Measurements from ENCODE around the gene PBX3.
"Not testable (repeated sequence)": the region's sequence is repeated elsewhere in the genome, so short reads cannot be mapped to it uniquely, and the experiment has no call there.

Gene PBX3

GRCh38 chr9:125749287-125749935 lies 2.2 kb downstream of the PBX3 start:
- DNase-seq = no peak

- no peak for DNase-seq
Observed at GRCh38 chr9:125749951-125750626, 2.9 kb downstream of the PBX3 start.

GRCh38 chr9:125750627-125751011 lies 3.4 kb downstream of the PBX3 start:
- no peak for DNase-seq

GRCh38 chr9:125752070-125752628 lies 5.0 kb downstream of the PBX3 start:
- peak; percentile 9 for DNase-seq

GRCh38 chr9:125754096-125754495 lies 6.9 kb downstream of the PBX3 start:
- DNase-seq = no peak

- DNase-seq = no peak
Observed at GRCh38 chr9:125755340-125755739, 8.2 kb downstream of the PBX3 start.

- no peak for DNase-seq
Observed at GRCh38 chr9:125756518-125756917, 9.3 kb downstream of the PBX3 start.

- DNase-seq = no peak
Observed at GRCh38 chr9:125757834-125758233, 10.7 kb downstream of the PBX3 start.

- no peak for DNase-seq
Observed at GRCh38 chr9:125758986-125759763, 12.0 kb downstream of the PBX3 start.

- no peak for DNase-seq
Observed at GRCh38 chr9:125759764-125760129, 12.6 kb downstream of the PBX3 start.

GRCh38 chr9:125760537-125760936 lies 13.4 kb downstream of the PBX3 start:
- no peak for DNase-seq

- no peak for DNase-seq
Observed at GRCh38 chr9:125761676-125762450, 14.7 kb downstream of the PBX3 start.

- DNase-seq = peak; percentile 63
Observed at GRCh38 chr9:125763394-125763801, 16.2 kb downstream of the PBX3 start.

- DNase-seq = no peak
Observed at GRCh38 chr9:125764198-125764597, 17.0 kb downstream of the PBX3 start.

- no peak for DNase-seq
Observed at GRCh38 chr9:125766468-125767221, 19.5 kb downstream of the PBX3 start.

- no peak for DNase-seq
Observed at GRCh38 chr9:125767349-125767748, 20.2 kb downstream of the PBX3 start.

- DNase-seq = no peak
Observed at GRCh38 chr9:125768803-125769202, 21.6 kb downstream of the PBX3 start.

- no peak for DNase-seq
Observed at GRCh38 chr9:125771037-125771436, 23.9 kb downstream of the PBX3 start.

GRCh38 chr9:125772740-125773139 lies 25.6 kb downstream of the PBX3 start:
- no peak for DNase-seq

GRCh38 chr9:125774106-125774505 lies 26.9 kb downstream of the PBX3 start:
- no peak for DNase-seq

- not testable (repeated sequence) for DNase-seq
Observed at GRCh38 chr9:125776789-125777188, 29.6 kb downstream of the PBX3 start.
